HL-60 (cell line): ENCODE measurements around the gene NR4A1.

Experiments
- DNase-seq, 2 experiments: peaks; one replicate each; pipeline ENCODE4 v3.0.0-alpha.2; 2010 to 2020; ENCODE audit warnings: low read depth in 1 of 2, low spot score in 1 of 2
- H3K27ac ChIP-seq: fragments of 250-450 bp; sonication (Bioruptor Pico); replicated peaks from 2 replicates; pipeline ENCODE4 v1.5.1; 2020; ENCODE audit warnings: mild to moderate bottlenecking, moderate library complexity
- H3K27me3 ChIP-seq: fragments of 250-450 bp; sonication (Bioruptor Pico); 2 replicates; pipeline ENCODE4 v1.5.1; 2021; ENCODE audit warnings: mild to moderate bottlenecking, moderate library complexity; ENCODE audit not compliant: insufficient read depth, poor library complexity, severe bottlenecking
- H3K4me3 ChIP-seq: replicated peaks from 2 replicates; pipeline ENCODE4 v1.5.1; 2011; ENCODE audit warnings: mild to moderate bottlenecking, control low read depth, low read length; ENCODE audit not compliant: insufficient read depth
- CTCF ChIP-seq: IDR thresholded peaks from one replicate; pipeline ENCODE4 v1.5.1; 2011; ENCODE audit warnings: low read length, control low read depth, inconsistent platforms; ENCODE audit not compliant: insufficient read depth
- GABPA ChIP-seq: IDR thresholded peaks from 2 replicates; pipeline ENCODE4 v1.6.1; 2012; ENCODE audit warnings: low read depth
- POLR2AphosphoS5 ChIP-seq: IDR thresholded peaks from 2 replicates; pipeline ENCODE4 v1.6.1; 2012; ENCODE audit warnings: low read depth
- REST ChIP-seq: IDR thresholded peaks from 2 replicates; pipeline ENCODE4 v1.6.1; 2012; ENCODE audit warnings: low read depth; ENCODE audit not compliant: insufficient replicate concordance
- SPI1 ChIP-seq: IDR thresholded peaks from 2 replicates; pipeline ENCODE4 v1.6.1; 2012; ENCODE audit warnings: low read depth, mild to moderate bottlenecking, borderline replicate concordance

Gene NR4A1

DNA sequence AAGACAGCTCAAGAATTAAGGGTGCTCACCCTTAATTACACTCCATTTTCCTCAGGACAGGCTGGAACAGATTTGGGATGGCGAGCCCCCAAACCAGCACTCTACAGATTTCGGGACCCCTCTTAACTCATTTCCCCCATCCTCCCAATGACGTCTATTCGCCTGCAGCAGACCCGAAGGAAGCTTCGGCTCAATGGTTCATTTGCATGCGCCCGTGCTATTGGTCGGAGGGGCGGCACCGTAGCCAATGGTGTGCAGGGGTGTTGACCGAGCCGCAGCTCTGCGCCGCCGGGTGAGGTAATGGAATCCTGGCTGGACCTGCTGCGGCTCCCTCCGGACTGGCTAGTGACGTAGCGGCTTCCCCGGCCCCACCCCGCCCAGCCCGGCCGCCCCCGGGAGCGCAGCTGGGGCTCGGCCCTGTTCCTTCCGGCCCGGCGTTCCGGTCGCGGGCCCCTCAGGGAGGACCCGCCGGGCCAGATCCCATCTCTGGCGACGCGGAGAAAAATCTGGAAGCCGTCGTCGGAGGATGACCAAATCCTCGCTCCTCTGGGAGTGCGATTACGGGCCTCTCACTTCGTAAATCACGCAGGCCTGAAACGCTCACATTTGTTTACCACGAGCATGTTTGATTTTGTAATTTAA lies 18.3 kb upstream of the NR4A1 start:
- Histone ChIP-seq H3K27ac (0 out of 2 replicates have a peak overlapping the region, but pooled peaks have one; percentile 22), H3K4me3 (peak overlapping the region; percentile 27), H3K27me3 (peaks cover 3% of the 10 kb centered on the region)
- TF ChIP-seq POLR2AphosphoS5 (no peak), REST (no peak), CTCF (no peak), SPI1 (no peak), GABPA (no peak)
- DNase-seq, result peak; percentile 79 to 94

- DNase-seq, result no peak
- TF ChIP-seq REST (no peak), GABPA (no peak), CTCF (no peak), POLR2AphosphoS5 (no peak), SPI1 (no peak)
- no peak overlapping the region for H3K27ac ChIP-seq
- peaks cover 3% of the 10 kb centered on the region for H3K27me3 ChIP-seq
- peak overlapping the region; percentile 27 for H3K4me3 ChIP-seq
Measured at GRCh38 chr12:52033446-52034140, 17.6 kb upstream of the NR4A1 start.

GRCh38 chr12:52035190-52035589 lies 16.1 kb upstream of the NR4A1 start:
- no peak overlapping the region for H3K4me3 ChIP-seq
- no peak for DNase-seq
- H3K27me3 ChIP-seq, result peaks cover 3% of the 10 kb centered on the region
- TF ChIP-seq REST (no peak), GABPA (no peak), POLR2AphosphoS5 (no peak), SPI1 (no peak), CTCF (no peak)
- no peak overlapping the region for H3K27ac ChIP-seq
